Stimulated activated CD8-positive, alpha-beta memory T cell treated with anti-CD3 and anti-CD28 coated beads, Interleukin-15, amount 100 ng/mL, for 1 hour (primary cell): Measurements from ENCODE around the gene IFITM10.

ENCODE experiments used
- DNase-seq: peaks from one replicate; pipeline ENCODE4 v3.0.0-alpha.2; 2020; ENCODE audit warnings: low read depth

Gene IFITM10

GRCh38 chr11:1707751-1708150, 42.6 kb downstream of the IFITM10 start:
- no peak for DNase-seq

GRCh38 chr11:1706634-1707400, 43.6 kb downstream of the IFITM10 start:
- no peak for DNase-seq

DNA sequence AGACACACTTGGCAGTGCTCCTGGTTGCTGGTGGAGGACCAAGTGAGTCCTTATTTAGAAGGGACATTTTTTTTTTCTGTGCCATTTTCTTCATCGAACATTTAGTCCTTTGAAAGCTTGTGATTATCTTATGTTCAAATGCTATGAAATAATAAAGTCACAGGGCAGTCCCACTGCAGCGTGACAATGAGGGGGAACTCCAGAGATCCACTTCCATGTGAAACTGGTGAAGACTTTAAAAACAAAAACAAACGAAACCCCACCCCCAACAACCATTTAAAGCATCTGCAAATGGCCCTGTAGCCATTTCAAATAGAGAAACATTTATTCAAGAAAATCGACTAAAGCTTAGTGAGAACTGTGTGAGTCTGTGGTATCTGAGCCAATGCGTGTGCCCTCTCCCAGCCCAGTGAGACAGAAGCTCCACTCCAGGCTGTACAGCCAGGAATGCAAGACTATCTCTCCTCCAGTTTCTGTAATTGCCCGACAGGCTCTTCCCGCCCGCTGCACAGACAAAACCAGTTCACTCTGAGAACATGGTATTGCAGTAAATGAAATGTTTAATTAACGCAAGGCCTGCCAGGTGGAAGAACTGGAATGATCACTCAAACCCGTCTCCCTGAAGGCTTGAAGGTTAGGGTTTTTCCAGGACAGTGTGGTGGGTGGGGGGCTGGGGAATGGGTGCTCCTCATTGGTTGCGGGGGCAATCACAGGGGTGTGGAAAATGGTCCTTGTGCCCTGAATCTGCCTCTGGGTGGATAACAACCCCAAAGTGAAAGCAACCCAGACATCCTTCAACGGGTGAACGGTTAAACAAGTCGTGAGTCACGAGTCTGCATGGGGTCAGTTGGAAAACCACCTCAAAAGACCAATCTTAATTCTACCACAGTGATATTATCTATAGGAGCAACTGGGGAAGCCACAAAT, 45.0 kb downstream of the IFITM10 start:
- DNase-seq = no peak

DNA sequence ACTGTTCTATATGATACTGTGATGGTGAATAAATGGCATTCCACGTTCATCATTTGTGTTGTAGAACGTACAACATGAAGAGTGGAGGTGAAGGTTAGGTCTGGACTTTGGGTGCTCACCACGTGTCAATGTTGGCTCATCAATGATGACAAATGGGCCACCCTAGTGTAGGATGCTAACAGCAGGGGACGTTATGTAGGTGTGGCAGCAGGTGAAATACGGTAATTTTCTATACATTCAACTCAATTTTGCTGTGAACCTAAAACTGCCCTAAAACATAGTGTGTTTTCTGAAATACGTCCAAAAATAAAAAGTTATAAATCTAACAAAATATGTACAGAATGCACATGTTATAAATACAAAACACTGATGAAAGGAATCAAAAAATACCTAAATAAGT, 47.2 kb downstream of the IFITM10 start:
- DNase-seq = no peak

GRCh38 chr11:1702506-1702905, 47.9 kb downstream of the IFITM10 start:
- no peak for DNase-seq

GRCh38 chr11:1701091-1701807, 49.1 kb downstream of the IFITM10 start:
- DNase-seq = no peak

DNA sequence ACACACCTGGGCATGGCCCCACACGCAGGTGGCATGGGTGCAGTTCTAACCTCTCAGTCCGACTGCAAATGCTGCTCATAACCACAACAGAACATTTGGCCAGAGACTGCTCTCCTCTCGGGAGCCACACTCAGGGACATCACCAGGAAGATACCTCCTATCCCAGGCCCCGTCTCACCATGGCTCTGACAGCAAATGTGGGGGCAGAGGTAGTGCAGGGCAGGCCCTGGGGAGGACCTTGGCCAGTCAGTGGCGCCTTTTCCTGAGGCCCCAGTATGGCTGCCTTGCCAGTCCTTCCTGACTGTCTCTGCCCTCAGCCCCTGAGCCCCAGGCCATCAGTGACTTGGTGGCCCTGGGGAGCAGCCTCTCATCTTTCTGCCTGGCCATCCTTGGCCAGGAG, 50.6 kb downstream of the IFITM10 start:
- DNase-seq = no peak

DNA sequence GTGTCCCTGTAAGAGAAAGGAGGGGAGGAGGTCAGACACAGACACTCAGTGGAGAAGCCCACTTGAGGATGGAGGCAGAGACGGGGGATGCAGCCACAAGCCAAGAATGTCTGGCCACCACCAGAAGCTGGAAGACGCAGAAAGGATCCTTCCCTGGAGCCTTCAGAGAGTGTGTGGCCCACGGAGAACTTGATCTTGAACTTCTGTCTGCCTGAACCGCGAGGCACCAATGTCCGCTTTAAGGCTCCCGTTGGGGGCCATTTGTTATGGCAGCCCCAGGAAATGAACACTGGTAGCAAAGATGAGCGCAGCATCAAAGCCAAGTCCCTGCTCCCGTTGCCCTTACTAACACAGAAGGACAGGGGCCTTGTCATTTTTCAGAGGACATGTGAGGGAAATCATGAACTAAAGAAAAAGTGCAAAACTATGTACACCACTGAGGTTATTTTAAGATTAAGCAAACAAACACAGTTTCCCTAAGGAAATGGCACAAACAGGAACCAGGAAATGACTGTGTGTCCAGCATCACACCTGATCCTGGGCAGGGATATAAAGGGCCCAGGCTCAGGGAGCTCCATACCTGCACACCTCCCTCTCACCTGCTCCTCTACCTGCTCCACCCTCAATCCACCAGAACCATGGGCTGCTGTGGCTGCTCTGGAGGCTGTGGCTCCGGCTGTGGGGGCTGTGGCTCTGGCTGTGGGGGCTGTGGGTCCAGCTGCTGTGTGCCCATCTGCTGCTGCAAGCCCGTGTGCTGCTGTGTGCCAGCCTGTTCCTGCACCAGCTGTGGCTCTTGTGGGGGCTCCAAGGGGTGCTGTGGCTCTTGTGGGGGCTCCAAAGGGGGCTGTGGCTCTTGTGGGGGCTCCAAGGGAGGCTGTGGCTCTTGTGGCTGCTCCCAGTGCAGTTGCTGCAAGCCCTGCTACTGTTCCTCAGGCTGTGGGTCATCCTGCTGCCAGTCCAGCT, 53.5 kb downstream of the IFITM10 start, which contains the start of gene KRTAP5-6:
Gene KRTAP5-6, plus strand, starts transcription at position 588 of the 963 bp plus-strand sequence. Its CDS starts 51 bp downstream, at position 639.
- no peak for DNase-seq

GRCh38 chr11:1695548-1696108, 54.8 kb downstream of the IFITM10 start:
- DNase-seq = no peak

DNA sequence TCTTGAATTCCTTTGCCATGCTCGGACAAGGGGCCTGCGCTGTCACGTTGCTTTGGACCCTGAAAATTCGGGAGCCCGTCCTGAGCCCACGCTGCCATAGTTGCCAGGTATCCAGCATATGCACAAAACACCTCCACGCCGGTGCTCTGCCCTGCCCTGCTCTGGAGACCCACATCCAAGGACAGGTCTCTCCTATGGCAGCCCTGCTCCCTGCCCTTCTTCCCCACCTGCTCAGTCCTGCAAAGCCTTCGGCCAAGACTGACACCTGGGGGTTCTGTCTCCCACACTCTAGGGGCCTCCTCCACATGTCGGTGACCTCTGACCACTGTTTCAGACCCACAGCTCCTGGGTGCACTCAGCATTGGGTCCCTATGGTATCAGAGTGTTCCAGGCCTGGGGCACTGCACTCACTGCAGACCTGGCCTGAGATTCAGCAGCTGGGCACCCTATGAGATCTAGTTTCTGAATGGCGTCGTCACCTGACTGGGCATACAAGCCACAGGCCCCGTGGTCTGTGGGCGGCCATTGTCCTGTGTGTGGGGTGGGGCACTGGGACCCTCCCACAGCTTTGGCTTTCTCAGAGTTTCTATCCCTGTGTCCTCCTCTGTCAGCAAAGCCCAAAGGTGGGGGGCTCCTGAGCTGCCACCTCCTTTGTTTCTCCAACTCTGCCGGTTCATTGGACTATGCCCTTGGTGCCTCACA, 55.4 kb downstream of the IFITM10 start:
- DNase-seq = no peak

DNA sequence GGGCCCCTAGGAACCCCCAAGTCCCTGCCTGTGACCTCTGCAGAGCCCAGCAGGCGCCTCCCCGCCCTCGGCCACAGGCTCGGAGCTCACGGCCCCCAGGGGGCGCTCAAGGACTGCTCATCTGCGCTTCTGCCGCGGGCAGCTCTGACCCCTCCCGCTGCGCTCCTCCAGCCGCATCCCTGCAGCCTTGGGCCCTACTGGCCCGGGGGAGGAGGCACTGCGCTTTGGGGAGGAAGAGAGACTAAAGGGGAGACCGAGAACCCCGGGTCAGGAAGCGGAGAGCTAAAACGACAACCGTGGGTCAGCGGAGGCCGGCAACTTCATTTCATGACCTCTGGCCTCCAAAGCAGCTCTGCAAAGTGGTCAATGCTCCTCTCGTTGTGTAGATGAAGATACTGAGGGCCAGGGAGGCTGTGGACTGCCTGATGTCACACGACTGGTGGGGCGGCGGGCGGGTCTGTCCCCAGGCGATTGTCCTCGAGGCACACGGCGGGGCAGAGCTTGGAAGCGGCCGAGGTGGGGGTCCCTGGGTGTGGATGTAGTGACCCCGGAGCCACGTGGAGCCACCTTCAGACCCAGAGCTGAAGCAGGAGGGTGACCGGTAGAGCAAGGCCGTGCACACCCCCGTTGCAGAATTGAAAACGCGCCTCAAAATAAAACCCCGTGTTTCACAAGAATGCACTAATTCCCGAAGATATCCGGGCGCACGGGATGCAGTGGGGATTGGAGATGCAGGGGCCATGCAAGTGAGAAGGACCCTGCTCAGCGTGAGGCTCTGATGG, 56.1 kb downstream of the IFITM10 start:
- peak; percentile 64 for DNase-seq

DNA sequence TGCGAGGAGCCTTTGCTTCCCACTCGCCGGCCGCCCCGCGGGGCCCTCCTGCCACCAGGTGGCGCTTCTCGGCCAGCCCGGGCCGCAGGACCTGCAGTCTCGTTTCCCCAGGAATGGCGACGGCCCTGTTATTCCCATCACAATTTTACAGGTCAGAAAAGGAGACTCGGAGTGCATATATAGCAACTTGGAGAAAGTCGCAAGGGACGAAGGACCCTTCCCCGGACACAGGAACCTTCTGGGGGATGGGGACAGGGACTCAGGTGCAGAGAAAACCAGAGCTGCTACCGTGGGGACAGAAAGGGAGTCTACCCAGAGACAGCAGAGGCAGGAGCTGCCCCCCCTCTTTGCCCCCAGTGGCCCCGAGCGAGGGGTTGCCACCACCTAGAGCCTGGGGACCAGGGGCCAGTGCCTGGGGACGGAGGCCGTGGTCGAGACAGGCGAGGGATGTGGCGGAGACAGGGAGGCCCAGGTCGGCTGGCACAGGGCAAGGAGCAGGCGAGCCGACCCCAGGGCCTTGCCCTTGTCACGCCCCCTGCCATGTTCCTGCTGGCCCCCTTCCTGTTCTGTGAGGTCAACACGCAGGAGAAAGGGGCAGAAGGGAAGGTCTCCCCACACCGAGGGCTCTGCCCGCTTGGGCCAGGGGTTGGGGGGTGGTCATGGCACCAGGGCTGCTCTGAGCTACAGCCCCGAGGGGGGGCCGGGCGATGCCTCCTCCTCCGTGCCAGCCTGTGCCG, 56.9 kb downstream of the IFITM10 start:
- peak; percentile 61 for DNase-seq

DNA sequence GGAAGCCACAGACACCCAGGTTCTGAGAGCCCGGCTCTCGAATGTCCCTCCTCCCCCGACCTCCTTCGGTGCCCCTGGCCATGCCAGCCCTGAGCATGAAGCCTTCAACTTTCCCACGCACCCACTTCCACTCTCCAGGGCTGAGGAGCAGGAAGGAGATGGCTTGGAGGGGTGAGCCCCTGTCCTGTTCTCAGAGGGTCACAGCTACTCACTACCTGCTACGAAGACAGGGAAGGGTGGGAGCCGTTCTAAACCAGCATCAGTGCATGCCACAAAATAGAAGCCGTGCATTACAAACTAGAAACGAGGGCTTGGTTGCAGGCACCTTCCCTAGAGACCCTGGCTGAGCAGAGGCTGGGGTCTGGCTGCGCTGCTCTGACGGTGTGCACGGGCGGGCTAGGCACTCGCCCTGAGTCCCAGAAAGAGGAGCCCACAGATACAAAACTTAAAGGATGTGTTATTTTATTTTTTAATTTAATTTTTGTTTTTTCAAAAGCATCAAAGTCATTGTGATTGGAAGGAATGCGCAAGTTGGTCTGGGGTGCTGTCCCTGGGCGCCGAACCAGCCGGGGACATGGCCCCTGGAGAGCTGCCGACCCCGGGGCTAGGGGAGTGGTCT, 57.6 kb downstream of the IFITM10 start:
- DNase-seq = no peak

DNA sequence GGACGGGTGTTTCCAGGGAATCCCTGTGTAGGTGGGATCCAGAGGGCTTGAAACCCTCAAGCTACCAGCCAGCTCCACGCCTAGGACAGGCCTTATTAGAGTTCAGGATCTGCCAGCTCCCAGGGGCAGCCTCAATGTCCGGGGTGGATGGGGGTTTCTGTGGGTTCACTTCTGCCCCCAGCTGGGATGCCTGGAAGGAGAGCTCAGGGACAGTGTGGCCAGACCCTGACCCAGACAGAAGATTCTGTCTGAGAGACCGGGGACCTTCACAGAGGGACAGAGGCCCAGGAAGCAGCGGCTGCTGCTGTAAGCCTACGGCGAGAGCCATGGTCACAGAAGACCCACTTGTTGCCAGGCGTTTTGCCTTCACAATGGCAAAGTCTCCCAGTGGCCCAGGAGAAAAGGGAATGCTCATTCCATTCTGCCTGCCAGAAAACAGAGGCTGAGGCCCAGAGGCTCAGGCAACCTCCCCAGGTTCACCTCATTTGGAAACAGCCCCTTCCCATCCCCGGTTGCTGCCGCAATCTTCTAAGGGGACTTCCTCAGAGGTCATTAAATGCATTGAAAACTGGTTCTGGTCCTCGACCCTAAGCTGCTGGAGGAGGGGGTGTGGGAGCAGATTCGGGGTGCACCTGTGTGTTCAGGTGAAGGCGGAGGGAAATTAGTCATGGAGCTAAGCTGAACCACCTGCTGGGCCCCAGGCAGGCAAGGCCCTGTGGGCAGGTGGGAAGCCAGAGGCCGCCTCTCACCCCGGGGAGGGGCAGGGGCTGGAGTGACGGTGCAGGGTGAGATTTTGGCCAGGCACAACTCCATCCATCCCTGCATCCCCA, 58.3 kb downstream of the IFITM10 start:
- DNase-seq = no peak

DNA sequence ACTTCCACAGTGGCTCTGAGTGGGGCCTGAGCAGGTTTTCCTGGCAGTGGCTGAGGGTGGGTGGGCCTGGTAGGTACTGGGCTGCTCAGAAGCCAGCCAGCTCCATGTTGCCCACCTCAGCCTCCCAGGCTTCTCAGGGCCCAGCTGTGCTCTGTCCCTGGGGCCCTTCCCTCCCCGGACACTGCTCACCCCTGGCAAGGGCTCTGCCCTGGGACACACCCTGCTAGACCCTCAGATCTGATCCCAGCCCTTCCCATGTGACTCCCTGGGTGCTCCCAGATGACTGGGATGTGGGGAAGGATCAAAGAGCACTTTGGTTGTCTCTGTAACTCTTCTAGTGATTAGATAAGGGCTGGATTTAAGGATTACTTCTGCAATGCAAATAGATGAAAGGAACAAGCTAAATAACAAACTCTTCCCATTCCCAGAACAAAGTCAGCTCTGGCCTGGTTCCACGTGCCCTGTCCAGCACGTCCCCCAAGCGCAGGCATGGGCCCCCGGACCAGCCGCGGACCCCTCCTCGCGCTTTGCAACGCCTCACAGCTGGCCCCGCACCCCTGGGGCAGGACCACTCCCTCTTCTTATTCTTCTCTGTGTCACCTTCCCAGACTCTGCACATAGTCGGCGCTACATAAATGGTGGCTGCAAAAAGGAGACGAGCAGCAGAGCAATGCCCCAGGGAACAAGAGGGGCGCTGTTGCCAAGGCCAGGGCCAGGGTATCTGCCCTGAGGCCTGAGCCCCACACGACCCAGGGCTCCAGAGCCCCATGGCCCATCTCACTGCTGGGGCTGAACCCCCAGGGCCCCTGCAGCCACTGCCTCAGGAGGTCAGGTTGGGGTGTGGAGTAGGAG, 59.1 kb downstream of the IFITM10 start:
- no peak for DNase-seq
